GM12801 (cell line): Measurements from ENCODE around the gene CAPRIN1.

Experiments used
- TF ChIP-seq, protein P1 (sequence below): IDR thresholded peaks from one replicate; pipeline ENCODE4 v1.5.1; 2011; ENCODE audit warnings: control low read depth; ENCODE audit not compliant: insufficient read length; ENCODE audit errors: extremely low read depth

The CAPRIN1 gene

GRCh38 chr11:34105957-34106504 lies 54.5 kb downstream of the CAPRIN1 start:
- TF ChIP-seq, protein P1, sequence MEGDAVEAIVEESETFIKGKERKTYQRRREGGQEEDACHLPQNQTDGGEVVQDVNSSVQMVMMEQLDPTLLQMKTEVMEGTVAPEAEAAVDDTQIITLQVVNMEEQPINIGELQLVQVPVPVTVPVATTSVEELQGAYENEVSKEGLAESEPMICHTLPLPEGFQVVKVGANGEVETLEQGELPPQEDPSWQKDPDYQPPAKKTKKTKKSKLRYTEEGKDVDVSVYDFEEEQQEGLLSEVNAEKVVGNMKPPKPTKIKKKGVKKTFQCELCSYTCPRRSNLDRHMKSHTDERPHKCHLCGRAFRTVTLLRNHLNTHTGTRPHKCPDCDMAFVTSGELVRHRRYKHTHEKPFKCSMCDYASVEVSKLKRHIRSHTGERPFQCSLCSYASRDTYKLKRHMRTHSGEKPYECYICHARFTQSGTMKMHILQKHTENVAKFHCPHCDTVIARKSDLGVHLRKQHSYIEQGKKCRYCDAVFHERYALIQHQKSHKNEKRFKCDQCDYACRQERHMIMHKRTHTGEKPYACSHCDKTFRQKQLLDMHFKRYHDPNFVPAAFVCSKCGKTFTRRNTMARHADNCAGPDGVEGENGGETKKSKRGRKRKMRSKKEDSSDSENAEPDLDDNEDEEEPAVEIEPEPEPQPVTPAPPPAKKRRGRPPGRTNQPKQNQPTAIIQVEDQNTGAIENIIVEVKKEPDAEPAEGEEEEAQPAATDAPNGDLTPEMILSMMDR, result no peak

DNA sequence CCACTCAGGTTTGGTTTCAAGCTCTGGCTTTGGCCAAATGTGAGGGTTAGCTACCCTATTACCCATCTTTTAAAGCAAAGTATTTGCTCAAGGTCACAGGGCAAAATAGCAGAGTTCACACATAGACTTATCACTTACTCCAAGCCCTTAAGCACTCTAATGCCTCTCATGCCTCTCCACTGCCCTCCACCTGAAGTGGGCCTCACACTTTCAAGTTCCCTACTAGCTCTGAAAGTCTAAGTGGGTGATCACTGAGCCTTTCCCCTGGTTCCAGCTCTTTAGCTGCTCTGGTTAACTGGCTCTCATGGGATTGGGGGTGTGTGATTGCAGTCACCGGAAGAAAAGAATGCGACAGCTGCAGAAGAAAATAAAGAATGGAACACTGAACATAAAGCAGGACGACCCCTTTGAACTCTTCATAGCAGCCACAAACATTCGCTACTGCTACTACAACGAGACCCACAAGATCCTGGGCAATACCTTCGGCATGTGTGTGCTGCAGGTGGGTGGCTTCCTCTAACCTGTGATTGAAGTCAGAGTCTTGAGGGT lies 60.3 kb downstream of the CAPRIN1 start:
- TF ChIP-seq, protein P1, result no peak

- TF ChIP-seq, protein P1, result no peak
These were observed 62.5 kb downstream of the CAPRIN1 start for GRCh38 chr11:34114014-34114413.

DNA sequence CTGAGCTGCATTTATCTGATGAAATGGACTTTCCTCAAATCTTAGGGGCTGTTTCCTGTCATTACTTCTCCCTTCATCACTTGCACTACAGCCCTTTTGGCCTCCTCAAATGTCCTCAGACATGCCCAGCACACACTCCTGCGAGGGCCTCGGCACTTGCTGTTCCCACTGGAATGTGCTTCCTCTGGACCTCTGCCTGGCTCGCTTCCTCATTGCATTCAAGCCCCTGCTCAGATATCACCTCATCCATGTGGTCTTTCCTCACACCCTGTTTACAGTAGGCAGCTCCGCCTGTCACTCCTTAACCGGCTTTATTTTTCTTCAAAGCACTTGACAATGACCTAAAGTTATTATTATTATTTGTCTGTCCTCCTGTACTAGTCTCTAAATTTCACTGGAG lies 62.9 kb downstream of the CAPRIN1 start:
- TF ChIP-seq, protein P1, result no peak

DNA sequence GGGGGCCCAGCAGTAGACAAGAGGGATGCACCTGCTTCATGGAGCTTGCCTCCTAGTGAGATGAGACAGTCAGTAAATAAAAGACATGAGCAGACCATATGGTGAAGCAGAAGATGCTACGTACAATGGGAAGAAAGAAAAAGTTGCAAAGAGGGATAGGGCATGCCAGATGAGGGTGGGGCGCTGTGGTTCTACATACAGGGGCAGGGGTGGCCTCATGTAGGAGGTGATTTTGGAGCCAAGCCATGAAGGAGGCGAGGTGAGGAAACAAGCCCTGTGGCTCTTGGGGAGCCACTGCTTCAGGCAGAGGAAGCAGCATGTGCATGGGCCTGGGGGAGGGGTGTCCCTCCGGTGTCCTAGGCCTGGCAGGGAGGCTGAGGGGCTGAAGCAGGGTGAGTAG lies 69.1 kb downstream of the CAPRIN1 start:
- TF ChIP-seq, protein P1, result no peak

- TF ChIP-seq, protein P1, result no peak
These were observed 73.5 kb downstream of the CAPRIN1 start for GRCh38 chr11:34124885-34125668.

- TF ChIP-seq, protein P1, result no peak
These were observed 75.7 kb downstream of the CAPRIN1 start for GRCh38 chr11:34126959-34127848.
